GM23338 (cell line): ENCODE data around the gene RAB31.

Experiments used
- CREB1 ChIP-seq: fragments of 250-450 bp; sonication (Bioruptor Pico); IDR thresholded peaks from 2 replicates; pipeline ENCODE4 v1.5.0; 2020; ENCODE audit warnings: low read depth, mild to moderate bottlenecking, moderate library complexity
- EZH2 ChIP-seq: fragments of 200-600 bp; sonication (generic); IDR thresholded peaks from one replicate; pipeline ENCODE4 v1.8.0; 2017; ENCODE audit warnings: antibody characterized with exemption, mild to moderate bottlenecking, low read depth; ENCODE audit not compliant: unreplicated experiment
- EZH2phosphoT487 ChIP-seq: fragments of 200-600 bp; sonication (generic); IDR thresholded peaks from one replicate; pipeline ENCODE4 v1.8.1; 2018; ENCODE audit warnings: antibody characterized with exemption; ENCODE audit not compliant: unreplicated experiment
- JUNB ChIP-seq: IDR thresholded peaks from one replicate; pipeline ENCODE4 v1.6.1; 2016; ENCODE audit warnings: antibody characterized with exemption; ENCODE audit not compliant: unreplicated experiment
- NANOG ChIP-seq: IDR thresholded peaks from 2 replicates; pipeline ENCODE4 v1.6.1; 2016; ENCODE audit warnings: antibody characterized with exemption, borderline replicate concordance
- POLR2AphosphoS5 ChIP-seq: IDR thresholded peaks from 2 replicates; pipeline ENCODE4 v1.6.1; 2016; ENCODE audit warnings: antibody characterized with exemption, low read depth
- REST ChIP-seq: IDR thresholded peaks from one replicate; pipeline ENCODE4 v1.6.1; 2018; ENCODE audit warnings: antibody characterized with exemption; ENCODE audit not compliant: unreplicated experiment
- ZNF114 ChIP-seq: fragments of 250-450 bp; sonication (Bioruptor Pico); IDR thresholded peaks from 2 replicates; pipeline ENCODE4 v1.5.0; 2020; ENCODE audit warnings: mild to moderate bottlenecking, moderate library complexity
- TF ChIP-seq, protein P1 (sequence below), 2 experiments: fragments of 200-600 bp in 1 of 2; sonication (generic) in 1 of 2; conservative IDR thresholded peaks; 2 replicates each; pipeline versions ENCODE4 v1.5.1 to v1.6.1; 2016 to 2017; ENCODE audit warnings: antibody characterized with exemption in 2 of 2, low read depth in 2 of 2, mild to moderate bottlenecking in 2 of 2, moderate library complexity in 1 of 2

- TF ChIP-seq, protein P1, sequence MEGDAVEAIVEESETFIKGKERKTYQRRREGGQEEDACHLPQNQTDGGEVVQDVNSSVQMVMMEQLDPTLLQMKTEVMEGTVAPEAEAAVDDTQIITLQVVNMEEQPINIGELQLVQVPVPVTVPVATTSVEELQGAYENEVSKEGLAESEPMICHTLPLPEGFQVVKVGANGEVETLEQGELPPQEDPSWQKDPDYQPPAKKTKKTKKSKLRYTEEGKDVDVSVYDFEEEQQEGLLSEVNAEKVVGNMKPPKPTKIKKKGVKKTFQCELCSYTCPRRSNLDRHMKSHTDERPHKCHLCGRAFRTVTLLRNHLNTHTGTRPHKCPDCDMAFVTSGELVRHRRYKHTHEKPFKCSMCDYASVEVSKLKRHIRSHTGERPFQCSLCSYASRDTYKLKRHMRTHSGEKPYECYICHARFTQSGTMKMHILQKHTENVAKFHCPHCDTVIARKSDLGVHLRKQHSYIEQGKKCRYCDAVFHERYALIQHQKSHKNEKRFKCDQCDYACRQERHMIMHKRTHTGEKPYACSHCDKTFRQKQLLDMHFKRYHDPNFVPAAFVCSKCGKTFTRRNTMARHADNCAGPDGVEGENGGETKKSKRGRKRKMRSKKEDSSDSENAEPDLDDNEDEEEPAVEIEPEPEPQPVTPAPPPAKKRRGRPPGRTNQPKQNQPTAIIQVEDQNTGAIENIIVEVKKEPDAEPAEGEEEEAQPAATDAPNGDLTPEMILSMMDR (conservative IDR thresholded peaks at IDR 0.05; ENCODE audit: low read depth in 2 of 2): no peak
- TF ChIP-seq ZNF114 (CRISPR knock-in tag) (no peak), POLR2AphosphoS5 (no peak), EZH2 (no peak), EZH2phosphoT487 (no peak), CREB1 (CRISPR knock-in tag) (no peak), REST (no peak), NANOG (no peak), JUNB (no peak)
Observed at GRCh38 chr18:9822587-9823185, 114.6 kb downstream of the RAB31 start.
